Lower lobe of right lung (tissue), 2 donors: ENCODE results near the gene DENR. TPM values are rescaled to one million over a fixed set of nuclear protein-coding genes. Genes with fewer than 3 reads are reported as not detected.
"Not testable (repeated sequence)": the region's sequence is repeated elsewhere in the genome, so short reads cannot be mapped to it uniquely, and the experiment has no call there.

Source experiments
- ATAC-seq, 2 donors: fragments of 200-7000 bp; cut with Tn5 transposase; one replicate each; pipeline ENCODE4 v1.9.1; 2020 to 2022; ENCODE audit warnings: mild to moderate bottlenecking in 2 of 2, moderate library complexity in 2 of 2
- DNase-seq: peaks from one replicate; pipeline ENCODE4 v3.0.0-alpha.2; 2020
- H3K27ac ChIP-seq: fragments of 200-600 bp; one replicate; pipeline ENCODE4 v1.8.0; 2022
- H3K27me3 ChIP-seq: fragments of 200-600 bp; one replicate; pipeline ENCODE4 v1.8.0; 2022; ENCODE audit warnings: low read depth
- H3K36me3 ChIP-seq: fragments of 200-600 bp; one replicate; pipeline ENCODE4 v1.8.0; 2022; ENCODE audit warnings: mild to moderate bottlenecking
- H3K4me1 ChIP-seq: fragments of 200-600 bp; one replicate; pipeline ENCODE4 v1.8.0; 2022
- H3K4me3 ChIP-seq: fragments of 200-600 bp; one replicate; pipeline ENCODE4 v1.8.0; 2022; ENCODE audit warnings: mild to moderate bottlenecking
- H3K9me3 ChIP-seq: fragments of 200-600 bp; one replicate; pipeline ENCODE4 v1.8.0; 2022
- CTCF ChIP-seq: fragments of 200-600 bp; IDR thresholded peaks from one replicate; pipeline ENCODE4 v1.8.0; 2022; ENCODE audit warnings: antibody characterized with exemption, mild to moderate bottlenecking
- intact Hi-C: fragments of 100-400 bp; cut with DNase I; formaldehyde crosslinking; loops from one replicate; pipeline ENCODE4 v1.11.0; 2022
- total RNA-seq: library from RNA; stranded (reverse); fragmentation: NEBNext Ultra II Directional; extraction: Animal tissue kit (Norgen Biotek cat#: 25700); gene quantifications from one replicate; pipeline ENCODE4 v1.2.1, GENCODE V29; 2021
- donor health status: DM: no; HTN: yes; CAD: no; lungs with severe emphysema.

The DENR gene
- total RNA-seq, 1 donor from 2014 or later, result 30.9 TPM

- Histone ChIP-seq H3K27me3 (no peaks in the 10 kb centered on the region), H3K4me3 (no peak overlapping the region), H3K4me1 (no peaks in the 10 kb centered on the region), H3K9me3 (no peaks in the 10 kb centered on the region), H3K27ac (no peak overlapping the region), H3K36me3 (no peaks in the 10 kb centered on the region)
- DNase-seq (no peak), ATAC-seq (no peak)
- intact Hi-C loops, result no loop called here
- no peak for TF ChIP-seq CTCF
These were observed 12.3 kb upstream of the DENR start for GRCh38 chr12:122740351-122740750.

GRCh38 chr12:122743895-122744525, 8.6 kb upstream of the DENR start:
- Histone ChIP-seq H3K4me3 (no peak overlapping the region), H3K9me3 (no peaks in the 10 kb centered on the region), H3K36me3 (no peaks in the 10 kb centered on the region), H3K27me3 (no peaks in the 10 kb centered on the region), H3K27ac (no peak overlapping the region), H3K4me1 (no peaks in the 10 kb centered on the region)
- peak; percentile 64 to 65 for ATAC-seq
- DNase-seq, result peak; percentile 71
- intact Hi-C loops, result no loop called here
- no peak for TF ChIP-seq CTCF

- intact Hi-C loops, result no loop called here
- Histone ChIP-seq H3K4me1 (peaks cover 9% of the 10 kb centered on the region), H3K36me3 (no peaks in the 10 kb centered on the region), H3K4me3 (no peak overlapping the region), H3K9me3 (no peaks in the 10 kb centered on the region), H3K27me3 (no peaks in the 10 kb centered on the region), H3K27ac (no peak overlapping the region)
- TF ChIP-seq CTCF, result no peak
- ATAC-seq, result no peak
- no peak for DNase-seq
These were observed 5.1 kb upstream of the DENR start for GRCh38 chr12:122747224-122748135.

- no peak overlapping the region for H3K4me3 ChIP-seq
These were observed 2.9 kb upstream of the DENR start for GRCh38 chr12:122749569-122750332.

GRCh38 chr12:122750781-122751515, 1.7 kb upstream of the DENR start:
- peaks cover 22% of the 10 kb centered on the region for H3K36me3 ChIP-seq
- intact Hi-C loops, result loop anchor here (10.0 kb wide), 1 partner anchor 116 kb away; no protein-coding TSS in a partner anchor
- not testable (repeated sequence) for H3K4me3 ChIP-seq, H3K27me3 ChIP-seq, H3K9me3 ChIP-seq, H3K27ac ChIP-seq, DNase-seq, ATAC-seq
- peaks cover 19% of the 10 kb centered on the region for H3K4me1 ChIP-seq

More at GRCh38 chr12:122749569-122750332, 2.9 kb upstream of the DENR start:
- Histone ChIP-seq H3K36me3 (peaks cover 10% of the 10 kb centered on the region), H3K4me1 (peaks cover 19% of the 10 kb centered on the region), H3K9me3 (no peaks in the 10 kb centered on the region), H3K27ac (no peak overlapping the region), H3K27me3 (no peaks in the 10 kb centered on the region)
- DNase-seq (no peak), ATAC-seq (no peak)
- TF ChIP-seq CTCF, result no peak
- intact Hi-C loops, result loop anchor here (10.0 kb wide), 1 partner anchor 115 kb away; no protein-coding TSS in a partner anchor
